DND-41 (cell line): ENCODE data around the gene SERTAD2.

ENCODE experiments used
- ATAC-seq: fragments of 200-7000 bp; cut with Tn5 transposase; 3 replicates; pipeline ENCODE4 v1.9.1; 2021; ENCODE audit warnings: low read depth; ENCODE audit not compliant: insufficient read depth
- DNase-seq: peaks from one replicate; pipeline ENCODE4 v3.0.0-alpha.2; 2020
- H2AFZ ChIP-seq: 2 replicates; pipeline ENCODE4 v1.6.0; 2012; ENCODE audit warnings: low read depth, low read length
- H3K27ac ChIP-seq: 2 replicates; pipeline ENCODE4 v1.5.1; 2012; ENCODE audit warnings: low read length, inconsistent platforms
- H3K27me3 ChIP-seq: fragments of 200-600 bp; sonication (generic); 2 replicates; pipeline ENCODE4 v1.6.0; 2012; ENCODE audit warnings: low read length, mild to moderate bottlenecking, inconsistent platforms; ENCODE audit not compliant: insufficient read depth, poor library complexity
- H3K36me3 ChIP-seq: 2 replicates; pipeline ENCODE4 v1.5.1; 2012; ENCODE audit warnings: low read length, inconsistent platforms; ENCODE audit not compliant: insufficient read depth
- H3K4me1 ChIP-seq: 2 replicates; pipeline ENCODE4 v1.5.1; 2012; ENCODE audit warnings: mild to moderate bottlenecking, low read length; ENCODE audit not compliant: insufficient read depth
- H3K4me2 ChIP-seq: 2 replicates; pipeline ENCODE4 v1.6.0; 2012; ENCODE audit warnings: mild to moderate bottlenecking, moderate library complexity, low read length, inconsistent platforms; ENCODE audit not compliant: insufficient read depth
- H3K4me3 ChIP-seq, 2 experiments: fragments of 200-600 bp in 1 of 2; shearing (Covaris generic) in 1 of 2; 2 replicates each; pipeline ENCODE4 v1.5.1; 2012 to 2016; ENCODE audit warnings: inconsistent platforms in 2 of 2, low read length in 2 of 2, mild to moderate bottlenecking in 2 of 2, low read depth in 1 of 2, moderate library complexity in 1 of 2
- H3K79me2 ChIP-seq: 2 replicates; pipeline ENCODE4 v1.6.0; 2012; ENCODE audit warnings: low read length, inconsistent platforms; ENCODE audit not compliant: insufficient read depth
- H3K9ac ChIP-seq: 2 replicates; pipeline ENCODE4 v1.6.0; 2012; ENCODE audit warnings: low read depth, mild to moderate bottlenecking, inconsistent platforms, low read length, moderate library complexity
- H3K9me3 ChIP-seq: 2 replicates; pipeline ENCODE4 v1.5.1; 2012; ENCODE audit warnings: low read length, moderate library complexity, mild to moderate bottlenecking, inconsistent platforms; ENCODE audit not compliant: insufficient read depth, severe bottlenecking
- H4K20me1 ChIP-seq: 2 replicates; pipeline ENCODE4 v1.6.0; 2012; ENCODE audit warnings: low read length; ENCODE audit not compliant: insufficient read depth
- CTCF ChIP-seq: IDR thresholded peaks from 2 replicates; pipeline ENCODE4 v1.5.1; 2012; ENCODE audit warnings: borderline replicate concordance, low read length, moderate library complexity, mild to moderate bottlenecking; ENCODE audit not compliant: poor library complexity, severe bottlenecking; ENCODE audit errors: extremely low read depth
- EZH2 ChIP-seq: IDR thresholded peaks from 3 replicates; pipeline ENCODE4 v1.6.1; 2012; ENCODE audit warnings: borderline replicate concordance, low read depth, mild to moderate bottlenecking, moderate library complexity, low read length, inconsistent platforms; ENCODE audit not compliant: severe bottlenecking

SERTAD2 gene

GRCh38 chr2:64630752-64631151 lies 23.0 kb downstream of the SERTAD2 start:
- no peaks in the 10 kb centered on the region for H3K9me3 ChIP-seq
- TF ChIP-seq EZH2 (no peak), CTCF (no peak)
- no peak for DNase-seq
- ATAC-seq: no peak
- H3K36me3 ChIP-seq: peaks cover 23% of the 10 kb centered on the region
- H3K27me3 ChIP-seq: no peaks in the 10 kb centered on the region
- H3K4me1 ChIP-seq: no peaks in the 10 kb centered on the region
- H3K4me2 ChIP-seq: no peak overlapping the region
- no peak overlapping the region for H3K9ac ChIP-seq
- H3K4me3 ChIP-seq: no peak overlapping the region
- no peak overlapping the region for H2AFZ ChIP-seq
- no peaks in the 10 kb centered on the region for H3K79me2 ChIP-seq
- no peak overlapping the region for H3K27ac ChIP-seq
- H4K20me1 ChIP-seq: peaks cover 14% of the 10 kb centered on the region

GRCh38 chr2:64629875-64630274 lies 23.8 kb downstream of the SERTAD2 start:
- ATAC-seq: no peak
- peaks cover 12% of the 10 kb centered on the region for H4K20me1 ChIP-seq
- no peak for DNase-seq
- H3K4me3 ChIP-seq: no peak overlapping the region
- H3K4me2 ChIP-seq: no peak overlapping the region
- no peak overlapping the region for H3K27ac ChIP-seq
- no peak overlapping the region for H3K9ac ChIP-seq
- H3K9me3 ChIP-seq: no peaks in the 10 kb centered on the region
- no peaks in the 10 kb centered on the region for H3K4me1 ChIP-seq
- H3K79me2 ChIP-seq: no peaks in the 10 kb centered on the region
- H2AFZ ChIP-seq: no peak overlapping the region
- TF ChIP-seq EZH2 (no peak), CTCF (no peak)
- no peaks in the 10 kb centered on the region for H3K27me3 ChIP-seq
- H3K36me3 ChIP-seq: peaks cover 16% of the 10 kb centered on the region

GRCh38 chr2:64629329-64629781 lies 24.4 kb downstream of the SERTAD2 start:
- Histone ChIP-seq H3K4me1 (no peaks in the 10 kb centered on the region), H3K4me2 (no peak overlapping the region), H2AFZ (no peak overlapping the region), H3K4me3 (no peak overlapping the region), H3K9me3 (no peaks in the 10 kb centered on the region), H3K79me2 (no peaks in the 10 kb centered on the region), H4K20me1 (peaks cover 10% of the 10 kb centered on the region), H3K36me3 (peaks cover 13% of the 10 kb centered on the region), H3K27ac (no peak overlapping the region), H3K27me3 (no peaks in the 10 kb centered on the region), H3K9ac (no peak overlapping the region)
- TF ChIP-seq CTCF (no peak), EZH2 (no peak)
- ATAC-seq (no peak), DNase-seq (no peak)
